ENCODE data around the gene MCF2L2. TPM values are rescaled to one million over a fixed set of nuclear protein-coding genes. Genes with fewer than 3 reads are reported as not detected.

Gene MCF2L2
- total and polyA plus RNA-seq, 11 donors, result 0.12 to 1.4 (median 0.23) TPM; not detected in 1

DNA sequence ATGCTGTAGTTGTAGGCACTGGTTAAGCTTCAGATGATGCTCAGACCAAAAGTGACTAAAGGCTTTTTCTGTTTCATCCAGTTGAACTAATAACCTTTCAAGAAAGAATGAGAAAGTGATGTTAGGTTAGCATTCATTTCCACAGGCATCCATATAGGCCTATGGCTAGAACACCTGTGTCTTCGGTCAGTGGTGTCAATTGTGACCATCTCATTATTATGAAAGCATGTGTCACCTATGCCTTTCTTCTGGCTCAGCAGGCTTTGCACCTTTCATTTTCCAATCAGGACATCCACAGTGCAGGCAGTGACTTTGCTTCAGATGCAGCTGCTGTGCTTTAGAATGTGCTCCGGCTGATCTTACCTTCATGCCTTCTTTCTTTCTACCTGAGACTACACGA, 117.5 kb downstream of the MCF2L2 start:
- intact Hi-C loops (cut with DNase I), result no loop called here
- ATAC-seq (no peak), DNase-seq (no peak)
- 94 to 97% (median 95%) methylated on average over 3 of the region's 3 CpGs for WGBS, 4 donors
- Histone ChIP-seq H3K27me3 (no peaks in the 10 kb centered on the region), H3K4me3 (no peak overlapping the region), H3K4me1 (peaks cover 0 to 55% (median 5%) of the 10 kb centered on the region in 12 donors), H3K36me3 (no peaks in the 10 kb centered on the region), H3K9me3 (no peaks in the 10 kb centered on the region), H3K27ac (no peak overlapping the region)
- no peak for TF ChIP-seq POLR2A (IDR thresholded peaks at IDR 0.05)
- TF ChIP-seq, protein P1, sequence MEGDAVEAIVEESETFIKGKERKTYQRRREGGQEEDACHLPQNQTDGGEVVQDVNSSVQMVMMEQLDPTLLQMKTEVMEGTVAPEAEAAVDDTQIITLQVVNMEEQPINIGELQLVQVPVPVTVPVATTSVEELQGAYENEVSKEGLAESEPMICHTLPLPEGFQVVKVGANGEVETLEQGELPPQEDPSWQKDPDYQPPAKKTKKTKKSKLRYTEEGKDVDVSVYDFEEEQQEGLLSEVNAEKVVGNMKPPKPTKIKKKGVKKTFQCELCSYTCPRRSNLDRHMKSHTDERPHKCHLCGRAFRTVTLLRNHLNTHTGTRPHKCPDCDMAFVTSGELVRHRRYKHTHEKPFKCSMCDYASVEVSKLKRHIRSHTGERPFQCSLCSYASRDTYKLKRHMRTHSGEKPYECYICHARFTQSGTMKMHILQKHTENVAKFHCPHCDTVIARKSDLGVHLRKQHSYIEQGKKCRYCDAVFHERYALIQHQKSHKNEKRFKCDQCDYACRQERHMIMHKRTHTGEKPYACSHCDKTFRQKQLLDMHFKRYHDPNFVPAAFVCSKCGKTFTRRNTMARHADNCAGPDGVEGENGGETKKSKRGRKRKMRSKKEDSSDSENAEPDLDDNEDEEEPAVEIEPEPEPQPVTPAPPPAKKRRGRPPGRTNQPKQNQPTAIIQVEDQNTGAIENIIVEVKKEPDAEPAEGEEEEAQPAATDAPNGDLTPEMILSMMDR (IDR thresholded peaks at IDR 0.05), result no peak

DNA sequence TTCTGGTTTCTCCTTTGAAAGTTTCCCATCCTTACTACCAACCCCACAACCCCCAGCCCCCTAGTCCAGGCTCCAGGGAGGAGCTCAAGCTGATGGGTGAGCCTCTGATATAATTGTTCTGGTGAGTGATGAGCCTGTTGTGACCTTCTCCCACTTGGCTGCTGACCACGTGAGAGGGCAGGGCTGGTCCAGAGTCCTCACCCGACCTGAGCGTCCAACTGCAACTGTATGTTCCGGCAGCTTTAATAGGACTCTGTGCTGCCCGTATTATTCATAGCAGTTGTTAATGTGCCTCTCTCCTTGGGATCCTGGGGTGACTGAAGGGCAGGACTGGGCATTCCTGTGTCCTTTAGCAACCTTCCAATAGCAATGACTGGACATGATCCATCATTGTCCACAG, 119.1 kb downstream of the MCF2L2 start:
- ATAC-seq, result peak; percentile 79 to 94 (median 88)
- no peaks in the 10 kb centered on the region for H3K9me3 ChIP-seq
- peaks cover 0 to 55% (median 7%) of the 10 kb centered on the region in 12 donors for H3K4me1 ChIP-seq
- TF ChIP-seq, protein P1 (IDR thresholded peaks at IDR 0.05), result no peak
- TF ChIP-seq POLR2A (IDR thresholded peaks at IDR 0.05), result no peak
- intact Hi-C loops (cut with DNase I), result no loop called here
- H3K4me3 ChIP-seq, result no peak overlapping the region
- peak in 4 of 5 donors; percentile 37 to 80 (median 56) for DNase-seq
- no peaks in the 10 kb centered on the region for H3K27me3 ChIP-seq
- WGBS, 4 donors, result 36 to 65% (median 46%) methylated on average over 5 of the region's 5 CpGs
- H3K36me3 ChIP-seq, result no peaks in the 10 kb centered on the region
- H3K27ac ChIP-seq, result peak overlapping the region in 1 of 12 donors; percentile 71

DNA sequence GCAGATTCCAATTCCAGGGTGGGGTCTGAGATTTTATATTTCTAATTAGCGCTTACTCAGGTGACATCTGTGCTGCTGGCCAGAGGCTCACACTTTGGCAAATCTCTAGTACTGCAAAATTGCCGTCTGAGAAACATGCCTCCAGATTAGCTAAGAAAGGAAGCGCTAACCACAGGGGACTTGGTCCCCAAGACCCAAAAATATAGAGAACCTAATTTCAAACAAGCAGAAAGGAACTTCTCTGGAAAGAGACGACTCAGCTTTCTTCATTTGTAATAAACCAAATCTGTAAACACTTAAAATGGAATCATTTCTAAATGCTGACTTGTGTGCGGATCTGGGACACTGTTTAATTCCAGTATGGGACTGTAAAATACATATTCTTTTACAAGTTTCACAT, 119.7 kb downstream of the MCF2L2 start:
- peaks cover 0 to 56% (median 7%) of the 10 kb centered on the region in 12 donors for H3K4me1 ChIP-seq
- no peaks in the 10 kb centered on the region for H3K9me3 ChIP-seq
- ATAC-seq (no peak), DNase-seq (no peak)
- H3K27me3 ChIP-seq, result no peaks in the 10 kb centered on the region
- no peak for TF ChIP-seq POLR2A (IDR thresholded peaks at IDR 0.05)
- TF ChIP-seq, protein P1 (IDR thresholded peaks at IDR 0.05), result no peak
- H3K27ac ChIP-seq, result peak overlapping the region in 1 of 12 donors; percentile 71
- 73 to 82% (median 76%) methylated on average over 5 of the region's 5 CpGs for WGBS, 4 donors
- H3K4me3 ChIP-seq, result no peak overlapping the region
- H3K36me3 ChIP-seq, result no peaks in the 10 kb centered on the region
- intact Hi-C loops (cut with DNase I), result no loop called here

DNA sequence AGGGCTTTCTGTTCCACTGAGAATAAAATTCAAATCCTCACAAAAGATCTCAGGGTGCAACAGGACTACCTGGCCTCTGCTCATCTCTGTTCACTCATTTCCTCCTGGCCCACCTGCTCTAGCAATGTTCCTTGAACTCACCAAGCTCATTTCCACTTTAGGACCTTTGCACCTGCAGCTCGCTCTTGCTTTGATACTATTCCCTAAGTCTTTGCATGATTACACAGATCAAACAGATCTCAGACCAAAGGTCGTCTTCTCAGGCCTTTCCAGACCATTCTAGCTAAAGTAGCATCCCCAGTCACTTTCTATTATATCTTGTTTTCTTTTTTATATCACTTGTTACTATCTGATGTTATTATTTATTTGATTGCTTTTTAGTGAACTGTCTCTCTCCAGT, 120.7 kb downstream of the MCF2L2 start:
- H3K27ac ChIP-seq, result no peak overlapping the region
- ATAC-seq (no peak), DNase-seq (no peak)
- intact Hi-C loops (cut with DNase I), result no loop called here
- H3K27me3 ChIP-seq, result no peaks in the 10 kb centered on the region
- WGBS, 4 donors, result 93 to 99% (median 97%) methylated on average over 2 of the region's 2 CpGs
- H3K4me3 ChIP-seq, result no peak overlapping the region
- H3K4me1 ChIP-seq, result peaks cover 0 to 48% (median 7%) of the 10 kb centered on the region in 12 donors
- H3K36me3 ChIP-seq, result no peaks in the 10 kb centered on the region
- TF ChIP-seq, protein P1 (IDR thresholded peaks at IDR 0.05), result no peak
- no peak for TF ChIP-seq POLR2A (IDR thresholded peaks at IDR 0.05)
- no peaks in the 10 kb centered on the region for H3K9me3 ChIP-seq
